HG03558 (cell line): Measurements from ENCODE around the gene EBP.

Source experiments
- ATAC-seq: cut with Tn5 transposase; IDR thresholded peaks from one replicate; pipeline ENCODE4 v1.9.1; 2021; ENCODE audit warnings: moderate number of reproducible peaks; ENCODE audit not compliant: unreplicated experiment; ENCODE audit errors: extremely low read depth

EBP gene

GRCh38 chrX:48521353-48522243 lies at the start of gene EBP:
Gene EBP, plus strand, starts transcription at chrX:48521808. Its CDS starts 1,964 bp downstream, at chrX:48523772.
- ATAC-seq: peak; percentile 91

GRCh38 chrX:48472225-48472624 lies 49.4 kb upstream of the EBP start:
- ATAC-seq: no peak

- ATAC-seq: no peak
Measured at GRCh38 chrX:48472851-48473703, 48.5 kb upstream of the EBP start.

- no peak for ATAC-seq
Measured at GRCh38 chrX:48473704-48473990, 48.0 kb upstream of the EBP start.

- no peak for ATAC-seq
Measured at GRCh38 chrX:48474127-48474526, 47.5 kb upstream of the EBP start.

- ATAC-seq: no peak
Measured at GRCh38 chrX:48474581-48474980, 47.0 kb upstream of the EBP start.

- no peak for ATAC-seq
Measured at GRCh38 chrX:48475296-48475695, 46.3 kb upstream of the EBP start.

- peak; percentile 58 for ATAC-seq
Measured at GRCh38 chrX:48475774-48476577, 45.6 kb upstream of the EBP start, which contains the start of gene FTSJ1. Gene FTSJ1, plus strand, starts transcription at chrX:48476199. Its CDS starts 1,849 bp downstream, at chrX:48478048.

GRCh38 chrX:48476919-48477318 lies 44.7 kb upstream of the EBP start:
- ATAC-seq: no peak

GRCh38 chrX:48477960-48478755 lies 43.5 kb upstream of the EBP start:
- ATAC-seq: no peak

GRCh38 chrX:48478806-48479205 lies 42.8 kb upstream of the EBP start:
- ATAC-seq: no peak

- ATAC-seq: no peak
Measured at GRCh38 chrX:48480142-48480541, 41.5 kb upstream of the EBP start.

- no peak for ATAC-seq
Measured at GRCh38 chrX:48480583-48480982, 41.0 kb upstream of the EBP start.

- ATAC-seq: no peak
Measured at GRCh38 chrX:48482526-48482925, 39.1 kb upstream of the EBP start.

- no peak for ATAC-seq
Measured at GRCh38 chrX:48487362-48487798, 34.2 kb upstream of the EBP start.

GRCh38 chrX:48488034-48488433 lies 33.6 kb upstream of the EBP start:
- no peak for ATAC-seq

GRCh38 chrX:48489296-48489695 lies 32.3 kb upstream of the EBP start:
- ATAC-seq: no peak

GRCh38 chrX:48489892-48490291 lies 31.7 kb upstream of the EBP start:
- no peak for ATAC-seq

GRCh38 chrX:48490661-48491060 lies 30.9 kb upstream of the EBP start:
- no peak for ATAC-seq

- no peak for ATAC-seq
Measured at GRCh38 chrX:48491809-48492208, 29.8 kb upstream of the EBP start.
